Liver (tissue), 3 donors: ENCODE results near the gene ENTPD1.

Source experiments
- RAD21 ChIP-seq, 2 donors: IDR thresholded peaks; 2 replicates each; pipeline ENCODE4 v1.6.1; 2016; ENCODE audit warnings: antibody characterized with exemption in 2 of 2, mild to moderate bottlenecking in 2 of 2
- TF ChIP-seq, protein P1 (sequence below): IDR thresholded peaks from 2 replicates; pipeline ENCODE4 v1.6.1; 2016; ENCODE audit warnings: antibody characterized with exemption
- TF ChIP-seq, protein P2 (sequence below): fragments of 150-350 bp; IDR thresholded peaks from 2 replicates; pipeline ENCODE4 v1.5.1; 2017; ENCODE audit warnings: improper control_type of control experiment, low read depth, low read length; ENCODE audit not compliant: missing input control
- TF ChIP-seq, protein P3 (sequence below): IDR thresholded peaks from 2 replicates; pipeline ENCODE4 v1.6.1; 2016; ENCODE audit warnings: antibody characterized with exemption, mild to moderate bottlenecking
- TF ChIP-seq, protein P4 (sequence below): IDR thresholded peaks from 2 replicates; pipeline ENCODE4 v1.6.1; 2016; ENCODE audit warnings: antibody characterized with exemption
- donor health status: healthy.
- donor health status: healthy.

DNA sequence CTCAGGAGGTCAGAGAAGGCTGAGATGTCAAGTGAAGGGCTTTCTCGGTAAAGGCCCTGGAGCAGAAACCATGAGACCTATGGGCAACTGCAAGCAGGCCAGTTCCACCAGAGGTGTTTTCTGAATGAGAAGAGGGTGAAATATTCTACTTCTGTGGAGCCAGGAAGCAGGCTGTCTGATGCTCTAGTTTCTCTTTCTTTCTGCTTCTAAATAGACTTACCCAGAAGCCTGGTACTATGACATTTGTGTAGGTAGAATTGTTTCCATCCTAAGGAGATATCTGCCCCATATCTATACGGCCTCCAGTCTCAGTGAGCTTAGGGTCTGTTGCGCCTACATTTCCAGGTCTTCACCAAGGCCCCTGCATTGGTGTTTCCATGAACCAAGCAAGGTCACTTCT, 78.4 kb downstream of the ENTPD1 start:
- TF ChIP-seq, protein P1, sequence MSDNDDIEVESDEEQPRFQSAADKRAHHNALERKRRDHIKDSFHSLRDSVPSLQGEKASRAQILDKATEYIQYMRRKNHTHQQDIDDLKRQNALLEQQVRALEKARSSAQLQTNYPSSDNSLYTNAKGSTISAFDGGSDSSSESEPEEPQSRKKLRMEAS = no peak
- TF ChIP-seq, protein P2, sequence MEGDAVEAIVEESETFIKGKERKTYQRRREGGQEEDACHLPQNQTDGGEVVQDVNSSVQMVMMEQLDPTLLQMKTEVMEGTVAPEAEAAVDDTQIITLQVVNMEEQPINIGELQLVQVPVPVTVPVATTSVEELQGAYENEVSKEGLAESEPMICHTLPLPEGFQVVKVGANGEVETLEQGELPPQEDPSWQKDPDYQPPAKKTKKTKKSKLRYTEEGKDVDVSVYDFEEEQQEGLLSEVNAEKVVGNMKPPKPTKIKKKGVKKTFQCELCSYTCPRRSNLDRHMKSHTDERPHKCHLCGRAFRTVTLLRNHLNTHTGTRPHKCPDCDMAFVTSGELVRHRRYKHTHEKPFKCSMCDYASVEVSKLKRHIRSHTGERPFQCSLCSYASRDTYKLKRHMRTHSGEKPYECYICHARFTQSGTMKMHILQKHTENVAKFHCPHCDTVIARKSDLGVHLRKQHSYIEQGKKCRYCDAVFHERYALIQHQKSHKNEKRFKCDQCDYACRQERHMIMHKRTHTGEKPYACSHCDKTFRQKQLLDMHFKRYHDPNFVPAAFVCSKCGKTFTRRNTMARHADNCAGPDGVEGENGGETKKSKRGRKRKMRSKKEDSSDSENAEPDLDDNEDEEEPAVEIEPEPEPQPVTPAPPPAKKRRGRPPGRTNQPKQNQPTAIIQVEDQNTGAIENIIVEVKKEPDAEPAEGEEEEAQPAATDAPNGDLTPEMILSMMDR = no peak
- TF ChIP-seq RAD21 (IDR thresholded peaks at IDR 0.05) = no peak
- TF ChIP-seq, protein P3, sequence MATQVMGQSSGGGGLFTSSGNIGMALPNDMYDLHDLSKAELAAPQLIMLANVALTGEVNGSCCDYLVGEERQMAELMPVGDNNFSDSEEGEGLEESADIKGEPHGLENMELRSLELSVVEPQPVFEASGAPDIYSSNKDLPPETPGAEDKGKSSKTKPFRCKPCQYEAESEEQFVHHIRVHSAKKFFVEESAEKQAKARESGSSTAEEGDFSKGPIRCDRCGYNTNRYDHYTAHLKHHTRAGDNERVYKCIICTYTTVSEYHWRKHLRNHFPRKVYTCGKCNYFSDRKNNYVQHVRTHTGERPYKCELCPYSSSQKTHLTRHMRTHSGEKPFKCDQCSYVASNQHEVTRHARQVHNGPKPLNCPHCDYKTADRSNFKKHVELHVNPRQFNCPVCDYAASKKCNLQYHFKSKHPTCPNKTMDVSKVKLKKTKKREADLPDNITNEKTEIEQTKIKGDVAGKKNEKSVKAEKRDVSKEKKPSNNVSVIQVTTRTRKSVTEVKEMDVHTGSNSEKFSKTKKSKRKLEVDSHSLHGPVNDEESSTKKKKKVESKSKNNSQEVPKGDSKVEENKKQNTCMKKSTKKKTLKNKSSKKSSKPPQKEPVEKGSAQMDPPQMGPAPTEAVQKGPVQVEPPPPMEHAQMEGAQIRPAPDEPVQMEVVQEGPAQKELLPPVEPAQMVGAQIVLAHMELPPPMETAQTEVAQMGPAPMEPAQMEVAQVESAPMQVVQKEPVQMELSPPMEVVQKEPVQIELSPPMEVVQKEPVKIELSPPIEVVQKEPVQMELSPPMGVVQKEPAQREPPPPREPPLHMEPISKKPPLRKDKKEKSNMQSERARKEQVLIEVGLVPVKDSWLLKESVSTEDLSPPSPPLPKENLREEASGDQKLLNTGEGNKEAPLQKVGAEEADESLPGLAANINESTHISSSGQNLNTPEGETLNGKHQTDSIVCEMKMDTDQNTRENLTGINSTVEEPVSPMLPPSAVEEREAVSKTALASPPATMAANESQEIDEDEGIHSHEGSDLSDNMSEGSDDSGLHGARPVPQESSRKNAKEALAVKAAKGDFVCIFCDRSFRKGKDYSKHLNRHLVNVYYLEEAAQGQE = no peak
- TF ChIP-seq, protein P4, sequence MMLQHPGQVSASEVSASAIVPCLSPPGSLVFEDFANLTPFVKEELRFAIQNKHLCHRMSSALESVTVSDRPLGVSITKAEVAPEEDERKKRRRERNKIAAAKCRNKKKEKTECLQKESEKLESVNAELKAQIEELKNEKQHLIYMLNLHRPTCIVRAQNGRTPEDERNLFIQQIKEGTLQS = no peak
